B cell (primary cell): ENCODE measurements around the gene GRK6. TPM values are rescaled to one million over a fixed set of nuclear protein-coding genes. Genes with fewer than 3 reads are reported as not detected.

ENCODE experiments used
- ATAC-seq: fragments of 200-7000 bp; cut with Tn5 transposase; one replicate; pipeline ENCODE4 v1.10.0; 2021; ENCODE audit warnings: low read depth, mild to moderate bottlenecking, moderate number of reproducible peaks, moderate library complexity
- CTCF ChIA-PET: fragments of 350-600 bp; sonication (Branson Sonifier 250); formaldehyde crosslinking; loops from one replicate; lab custom pipeline; 2021; ENCODE audit warnings: antibody characterized with exemption, inconsistent platforms; lab: Charles Lee
- POLR2A ChIA-PET: fragments of 350-600 bp; sonication (Branson Sonifier 250); formaldehyde crosslinking; loops from one replicate; lab custom pipeline; 2021; ENCODE audit warnings: antibody characterized with exemption; lab: Charles Lee
- DNase-seq: peaks from one replicate; pipeline ENCODE4 v3.0.0; 2013
- H2AFZ ChIP-seq: 2 replicates; pipeline ENCODE4 v1.6.1; 2012; ENCODE audit warnings: mild to moderate bottlenecking, low read depth, low read length; ENCODE audit not compliant: insufficient read depth, poor library complexity, severe bottlenecking
- H3K27ac ChIP-seq, 2 donors: 1 replicate in 1 of 2; 2 replicates in 1 of 2; pipeline ENCODE4 v1.5.1; 2012 to 2013; ENCODE audit warnings: low read length in 2 of 2, mild to moderate bottlenecking in 2 of 2, moderate library complexity in 1 of 2
- H3K27me3 ChIP-seq, 4 experiments: fragments of 200-600 bp in 1 of 4; sonication (generic) in 1 of 4; replicated peaks in 1 of 4; 1 replicate in 2 of 4; 2 replicates in 2 of 4; pipeline versions ENCODE4 v1.6.1 to v1.7.0; 2013 to 2016; ENCODE audit warnings: low read length in 3 of 4, mild to moderate bottlenecking in 2 of 4, mixed read lengths in 1 of 4, moderate library complexity in 1 of 4; ENCODE audit not compliant: insufficient read depth in 4 of 4, control insufficient read depth in 3 of 4; ENCODE audit errors: control extremely low read depth in 1 of 4
- H3K36me3 ChIP-seq, 2 experiments: replicated peaks in 1 of 2; 1 replicate in 1 of 2; 2 replicates in 1 of 2; pipeline versions ENCODE4 v1.6.1 to v1.7.1; 2013; ENCODE audit warnings: low read length in 1 of 2; ENCODE audit not compliant: insufficient read depth in 2 of 2, control insufficient read depth in 1 of 2; ENCODE audit errors: control extremely low read depth in 1 of 2, extremely low read depth in 1 of 2
- H3K4me1 ChIP-seq, 2 donors: fragments of 200-600 bp in 1 of 2; sonication (generic) in 1 of 2; 1 replicate in 1 of 2; 2 replicates in 1 of 2; pipeline versions ENCODE4 v1.5.1 to v1.6.1; 2013 to 2017; ENCODE audit warnings: low read length in 2 of 2; ENCODE audit not compliant: control insufficient read depth in 2 of 2, insufficient read depth in 2 of 2
- H3K4me2 ChIP-seq: replicated peaks from 2 replicates; pipeline ENCODE3; 2012; ENCODE audit warnings: mild to moderate bottlenecking, low read depth, low read length; ENCODE audit not compliant: poor library complexity, severe bottlenecking
- H3K4me3 ChIP-seq, 5 experiments: fragments of 200-600 bp in 1 of 5; sonication (generic) in 1 of 5; 1 replicate in 3 of 5; 2 replicates in 2 of 5; pipeline versions ENCODE4 v1.5.1 to v1.7.0; 2011 to 2016; ENCODE audit warnings: low read length in 4 of 5, mild to moderate bottlenecking in 4 of 5, low read depth in 2 of 5, control low read depth in 1 of 5, moderate library complexity in 1 of 5; ENCODE audit not compliant: insufficient read depth in 1 of 5; ENCODE audit errors: control extremely low read depth in 1 of 5, extremely low read depth in 1 of 5
- H3K79me2 ChIP-seq: fragments of 200-600 bp; sonication (generic); one replicate; pipeline ENCODE4 v1.6.0; 2016; ENCODE audit warnings: low read length; ENCODE audit not compliant: control insufficient read depth, insufficient read depth
- H3K9ac ChIP-seq: fragments of 200-600 bp; sonication (generic); 2 replicates; pipeline ENCODE4 v1.6.1; 2017; ENCODE audit warnings: mild to moderate bottlenecking, low read length, moderate library complexity
- H3K9me3 ChIP-seq, 3 donors: one replicate each; pipeline versions ENCODE4 v1.6.1 to v1.7.1; 2013; ENCODE audit warnings: low read length in 2 of 3; ENCODE audit not compliant: control insufficient read depth in 2 of 3, insufficient read depth in 1 of 3; ENCODE audit errors: control extremely low read depth in 1 of 3
- H4K20me1 ChIP-seq: 2 replicates; pipeline ENCODE4 v1.6.0; 2012; ENCODE audit warnings: mild to moderate bottlenecking, low read length; ENCODE audit not compliant: insufficient read depth, control insufficient read depth, poor library complexity, severe bottlenecking
- H3K27ac Mint-ChIP-seq: one replicate; pipeline ENCODE4 v1.8.0; 2021; ENCODE audit warnings: mixed read lengths
- H3K27me3 Mint-ChIP-seq: one replicate; pipeline ENCODE4 v1.8.0; 2021; ENCODE audit warnings: mixed read lengths
- H3K4me1 Mint-ChIP-seq: one replicate; pipeline ENCODE4 v1.8.0; 2021; ENCODE audit warnings: mixed read lengths
- H3K4me3 Mint-ChIP-seq: one replicate; pipeline ENCODE4 v1.8.0; 2021; ENCODE audit warnings: mixed read lengths
- H3K9me3 Mint-ChIP-seq: one replicate; pipeline ENCODE4 v1.8.0; 2022; ENCODE audit warnings: mixed read lengths; ENCODE audit not compliant: insufficient read depth
- EZH2 ChIP-seq: IDR thresholded peaks from 2 replicates; pipeline ENCODE4 v1.6.1; 2012; ENCODE audit warnings: borderline replicate concordance, low read depth, mild to moderate bottlenecking, moderate library complexity, low read length; ENCODE audit not compliant: insufficient read depth, poor library complexity, severe bottlenecking
- WGBS: methylation state at CpG from one replicate; pipeline ENCODE4 v1.1.5; 2013; ENCODE audit warnings: missing lambda C conversion rate; ENCODE audit not compliant: insufficient coverage; 5-methylcytosine and 5-hydroxymethylcytosine counted together
- intact Hi-C: fragments of 100-400 bp; cut with micrococcal nuclease; formaldehyde crosslinking; loops from one replicate; pipeline ENCODE4 v1.10.0; 2022
- polyA plus RNA-seq: library from polyadenylated mRNA; depleted of rRNA; stranded (reverse); fragments of >200 nt; gene quantifications from 2 replicates; pipeline ENCODE4 v1.2.3, GENCODE V29; 2012
- total RNA-seq, 2 donors: library from RNA; stranded (reverse); fragments of 120-200 nt in 1 of 2; gene quantifications; 1 replicate in 1 of 2; 2 replicates in 1 of 2; pipeline versions ENCODE4 v1.2.3 to v1.2.4, GENCODE V29; 2013 to 2022
- TF ChIP-seq, protein P1 (sequence below): fragments of 200-600 bp; IDR thresholded peaks from one replicate; pipeline ENCODE4 v1.8.0; 2022; ENCODE audit warnings: antibody characterized with exemption, mild to moderate bottlenecking

Gene GRK6
- total and polyA plus RNA-seq, 2 donors (not counting 1 experiment from before 2014, with no cell fraction given), result 155 to 173 TPM

- ATAC-seq (no peak), DNase-seq (no peak)
- peaks cover 71 to 76% of the 10 kb centered on the region in 2 donors for H3K4me1 ChIP-seq
- H2AFZ ChIP-seq, result no peak overlapping the region
- H3K9me3 ChIP-seq, result no peaks in the 10 kb centered on the region
- peaks cover 60% of the 10 kb centered on the region for H4K20me1 ChIP-seq
- peaks cover 0 to 50% of the 10 kb centered on the region in 2 experiments for H3K36me3 ChIP-seq
- H3K9ac ChIP-seq, result peak overlapping the region; percentile 82
- Mint-ChIP-seq H3K27ac (peak overlapping the region; percentile 97), H3K4me3 (peak overlapping the region; percentile 94), H3K27me3 (no peaks in the 10 kb centered on the region), H3K9me3 (no peaks in the 10 kb centered on the region), H3K4me1 (peaks cover 71% of the 10 kb centered on the region)
- H3K27ac ChIP-seq, result peak overlapping the region; percentile 77 to 96
- TF ChIP-seq EZH2, result no peak
- TF ChIP-seq, protein P1, sequence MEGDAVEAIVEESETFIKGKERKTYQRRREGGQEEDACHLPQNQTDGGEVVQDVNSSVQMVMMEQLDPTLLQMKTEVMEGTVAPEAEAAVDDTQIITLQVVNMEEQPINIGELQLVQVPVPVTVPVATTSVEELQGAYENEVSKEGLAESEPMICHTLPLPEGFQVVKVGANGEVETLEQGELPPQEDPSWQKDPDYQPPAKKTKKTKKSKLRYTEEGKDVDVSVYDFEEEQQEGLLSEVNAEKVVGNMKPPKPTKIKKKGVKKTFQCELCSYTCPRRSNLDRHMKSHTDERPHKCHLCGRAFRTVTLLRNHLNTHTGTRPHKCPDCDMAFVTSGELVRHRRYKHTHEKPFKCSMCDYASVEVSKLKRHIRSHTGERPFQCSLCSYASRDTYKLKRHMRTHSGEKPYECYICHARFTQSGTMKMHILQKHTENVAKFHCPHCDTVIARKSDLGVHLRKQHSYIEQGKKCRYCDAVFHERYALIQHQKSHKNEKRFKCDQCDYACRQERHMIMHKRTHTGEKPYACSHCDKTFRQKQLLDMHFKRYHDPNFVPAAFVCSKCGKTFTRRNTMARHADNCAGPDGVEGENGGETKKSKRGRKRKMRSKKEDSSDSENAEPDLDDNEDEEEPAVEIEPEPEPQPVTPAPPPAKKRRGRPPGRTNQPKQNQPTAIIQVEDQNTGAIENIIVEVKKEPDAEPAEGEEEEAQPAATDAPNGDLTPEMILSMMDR, result no peak
- no peaks in the 10 kb centered on the region for H3K27me3 ChIP-seq
- POLR2A ChIA-PET, result interaction anchor here (0.7 to 6.8 kb wide), 5 partner anchors 9 to 176 kb away, joined by 3 to 103 read pairs (median 30); partner anchors contain the start of gene PRR7
- peak overlapping the region; percentile 90 for H3K4me2 ChIP-seq
- 41% methylated on average over 5 of the region's 10 CpGs for whole genome bisulfite sequencing
- CTCF ChIA-PET, result interaction anchor here (1.1 to 12.4 kb wide), 5 partner anchors 15 to 72 kb away, joined by 3 to 152 read pairs (median 137); partner anchors contain the start of gene PRR7
- peak overlapping the region; percentile 35 to 81 (median 74) for H3K4me3 ChIP-seq
- intact Hi-C loops, result loop anchor here (5.0 kb wide), 1 partner anchor 886 kb away; no protein-coding TSS in a partner anchor
- H3K79me2 ChIP-seq, result peaks cover 52% of the 10 kb centered on the region
Observed at GRCh38 chr5:177428574-177429217, 2.2 kb downstream of the GRK6 start.
